Tibial nerve (tissue), 4 donors: Measurements from ENCODE around the gene ANP32B. TPM values are rescaled to one million over a fixed set of nuclear protein-coding genes. Genes with fewer than 3 reads are reported as not detected.
"Not testable (repeated sequence)": the region's sequence is repeated elsewhere in the genome, so short reads cannot be mapped to it uniquely, and the experiment has no call there.

ENCODE experiments used
- DNase-seq, 2 donors: peaks; one replicate each; pipeline ENCODE4 v3.0.0-alpha.2; 2019; ENCODE audit warnings: low spot score in 2 of 2
- H3K27ac ChIP-seq, 4 donors: fragments of 200-600 bp; sonication (generic) in 3 of 4; one replicate each; pipeline ENCODE4 v1.5.1; 2017 to 2019; ENCODE audit warnings: mild to moderate bottlenecking in 1 of 4
- H3K27me3 ChIP-seq, 2 donors: fragments of 200-600 bp; sonication (generic) in 1 of 2; one replicate each; pipeline versions ENCODE4 v1.5.1 to v1.6.0; 2017 to 2019
- H3K36me3 ChIP-seq, 3 donors: fragments of 200-600 bp; sonication (generic); one replicate each; pipeline ENCODE4 v1.5.1; 2018 to 2019
- H3K4me1 ChIP-seq, 4 donors: fragments of 200-600 bp; sonication (generic) in 3 of 4; one replicate each; pipeline ENCODE4 v1.5.1; 2017 to 2019
- H3K4me3 ChIP-seq, 4 donors: fragments of 200-600 bp; sonication (generic) in 3 of 4; one replicate each; pipeline ENCODE4 v1.5.1; 2017 to 2019; ENCODE audit warnings: mild to moderate bottlenecking in 1 of 4, moderate library complexity in 1 of 4
- H3K9me3 ChIP-seq, 4 donors: fragments of 200-600 bp; sonication (generic) in 3 of 4; one replicate each; pipeline ENCODE4 v1.5.1; 2017 to 2019
- CTCF ChIP-seq, 5 experiments: fragments of 200-600 bp in 3 of 5; fragments of 450-650 bp in 2 of 5; sonication (generic) in 3 of 5; IDR thresholded peaks; one replicate each; pipeline ENCODE4 v1.5.1; 2016 to 2019; ENCODE audit warnings: antibody characterized with exemption in 5 of 5, mild to moderate bottlenecking in 3 of 5, moderate library complexity in 2 of 5
- EP300 ChIP-seq, 2 donors: sonication (generic); formaldehyde crosslinking; IDR thresholded peaks; one replicate each; pipeline ENCODE4 v1.6.1; 2017; ENCODE audit warnings: antibody characterized with exemption in 2 of 2, mild to moderate bottlenecking in 1 of 2
- POLR2A ChIP-seq, 2 donors: fragments of 450-650 bp; IDR thresholded peaks; one replicate each; pipeline ENCODE4 v1.6.1; 2017; ENCODE audit warnings: antibody characterized with exemption in 2 of 2, mild to moderate bottlenecking in 2 of 2, moderate library complexity in 2 of 2
- WGBS, 2 donors: methylation state at CpG; one replicate each; pipeline ENCODE4 v1.1.5; 2018; 5-methylcytosine and 5-hydroxymethylcytosine counted together
- total RNA-seq, 4 donors: library from RNA; depleted of rRNA; stranded (reverse); fragments of >200 nt; gene quantifications; one replicate each; pipeline ENCODE4 v1.1.0, GENCODE V29; 2016

Gene ANP32B
- total RNA-seq, 4 donors from 2014 or later: 39.0 to 59.4 (median 51.8) TPM

- Histone ChIP-seq H3K36me3 (peaks cover 0 to 6% (median 0%) of the 10 kb centered on the region in 3 donors), H3K9me3 (no peaks in the 10 kb centered on the region), H3K4me1 (peaks cover 0 to 88% (median 40%) of the 10 kb centered on the region in 4 donors), H3K27ac (no peak overlapping the region), H3K4me3 (no peak overlapping the region), H3K27me3 (no peaks in the 10 kb centered on the region)
- no peak for TF ChIP-seq POLR2A (IDR thresholded peaks at IDR 0.05)
- no peak for TF ChIP-seq CTCF (IDR thresholded peaks at IDR 0.05)
- no peak for TF ChIP-seq EP300 (IDR thresholded peaks at IDR 0.05)
- DNase-seq: no peak
- WGBS, 2 donors: 46 to 51% methylated on average over 2 of the region's 2 CpGs
Measured at GRCh38 chr9:97990259-97990658, 7.1 kb downstream of the ANP32B start.

- Histone ChIP-seq H3K27me3 (no peaks in the 10 kb centered on the region), H3K36me3 (peaks cover 0 to 21% (median 0%) of the 10 kb centered on the region in 3 donors), H3K9me3 (no peaks in the 10 kb centered on the region), H3K27ac (no peak overlapping the region), H3K4me3 (no peak overlapping the region), H3K4me1 (peaks cover 0 to 76% (median 28%) of the 10 kb centered on the region in 4 donors)
- 76 to 77% methylated on average over 5 of the region's 5 CpGs for WGBS, 2 donors
- no peak for DNase-seq
- no peak for TF ChIP-seq POLR2A (IDR thresholded peaks at IDR 0.05)
- TF ChIP-seq CTCF (IDR thresholded peaks at IDR 0.05): no peak
- no peak for TF ChIP-seq EP300 (IDR thresholded peaks at IDR 0.05)
Measured at GRCh38 chr9:97991818-97992217, 8.7 kb downstream of the ANP32B start.

GRCh38 chr9:97992219-97992618 lies 9.1 kb downstream of the ANP32B start:
- WGBS, 2 donors: 67 to 69% methylated on average over 6 of the region's 6 CpGs
- TF ChIP-seq POLR2A (IDR thresholded peaks at IDR 0.05) (no peak), EP300 (IDR thresholded peaks at IDR 0.05) (no peak), CTCF (IDR thresholded peaks at IDR 0.05) (no peak)
- Histone ChIP-seq H3K9me3 (no peaks in the 10 kb centered on the region), H3K4me3 (no peak overlapping the region), H3K27ac (no peak overlapping the region), H3K4me1 (peaks cover 0 to 76% (median 26%) of the 10 kb centered on the region in 4 donors), H3K36me3 (peaks cover 0 to 24% (median 0%) of the 10 kb centered on the region in 3 donors), H3K27me3 (no peaks in the 10 kb centered on the region)
- DNase-seq: no peak

DNA sequence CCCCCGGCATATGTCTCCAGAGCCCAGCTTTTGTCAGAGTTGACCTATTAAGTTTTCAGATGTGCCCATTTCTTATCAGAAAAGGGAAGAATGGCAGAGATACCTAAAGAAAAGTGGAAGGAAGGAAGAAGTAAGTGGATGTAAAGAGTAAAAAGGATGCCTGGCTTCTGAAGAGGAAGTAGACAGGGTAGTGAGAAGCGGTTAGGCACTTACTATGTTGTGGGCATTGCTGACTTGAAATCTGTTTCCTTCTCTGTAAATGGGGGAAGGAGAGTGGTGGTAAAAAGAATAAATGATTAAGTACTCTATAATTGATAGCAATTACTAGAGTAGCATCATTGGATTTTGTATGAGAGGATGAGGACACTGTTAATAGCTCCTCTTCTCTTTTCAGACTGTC lies 9.9 kb downstream of the ANP32B start:
- Histone ChIP-seq H3K4me1 (peaks cover 0 to 76% (median 23%) of the 10 kb centered on the region in 4 donors), H3K27me3 (no peaks in the 10 kb centered on the region)

GRCh38 chr9:97994703-97995102 lies 11.6 kb downstream of the ANP32B start:
- no peak for DNase-seq
- Histone ChIP-seq H3K27ac (no peak overlapping the region), H3K36me3 (peaks cover 0 to 39% (median 0%) of the 10 kb centered on the region in 3 donors), H3K9me3 (no peaks in the 10 kb centered on the region), H3K4me3 (no peak overlapping the region), H3K4me1 (peaks cover 0 to 60% (median 18%) of the 10 kb centered on the region in 4 donors), H3K27me3 (no peaks in the 10 kb centered on the region)
- WGBS, 2 donors: 92 to 93% methylated on average over 1 of the region's 1 CpG
- TF ChIP-seq EP300 (IDR thresholded peaks at IDR 0.05) (no peak), CTCF (IDR thresholded peaks at IDR 0.05) (no peak), POLR2A (IDR thresholded peaks at IDR 0.05) (no peak)

More for the DNA sequence above, 9.9 kb downstream of the ANP32B start:
- WGBS, 2 donors: 76 to 87% methylated on average over 2 of the region's 2 CpGs
- no peak overlapping the region for H3K4me3 ChIP-seq
- H3K27ac ChIP-seq: no peak overlapping the region
- no peak for DNase-seq
- TF ChIP-seq EP300 (IDR thresholded peaks at IDR 0.05) (no peak), CTCF (IDR thresholded peaks at IDR 0.05) (no peak), POLR2A (IDR thresholded peaks at IDR 0.05) (no peak)
- peaks cover 0 to 30% (median 0%) of the 10 kb centered on the region in 3 donors for H3K36me3 ChIP-seq
- no peaks in the 10 kb centered on the region for H3K9me3 ChIP-seq

DNA sequence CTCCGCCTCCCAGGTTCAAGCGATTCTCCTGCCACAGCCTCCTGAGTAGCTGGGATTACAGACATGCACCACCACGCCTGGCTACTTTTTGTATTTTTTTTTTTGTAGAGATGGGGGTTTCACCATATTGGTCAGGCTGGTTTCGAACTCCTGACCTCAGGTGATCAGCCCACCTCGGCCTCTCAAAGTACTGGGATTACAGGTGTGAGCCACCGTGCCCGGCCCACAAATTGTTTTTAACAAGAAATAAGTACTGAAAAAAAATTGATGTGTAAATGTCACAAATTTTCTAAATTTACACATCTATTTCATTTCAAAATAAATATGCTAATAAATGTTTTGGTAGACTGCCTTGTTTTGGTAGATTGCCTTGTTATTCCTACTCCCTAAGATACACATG lies 13.5 kb downstream of the ANP32B start:
- WGBS, 2 donors: 94% methylated on average over 7 of the region's 7 CpGs
- peaks cover 0 to 50% (median 11%) of the 10 kb centered on the region in 4 donors for H3K4me1 ChIP-seq
- DNase-seq, H3K27me3 ChIP-seq, H3K9me3 ChIP-seq, H3K27ac ChIP-seq, H3K4me3 ChIP-seq: not testable (repeated sequence)
- peaks cover 0 to 58% (median 0%) of the 10 kb centered on the region in 3 donors for H3K36me3 ChIP-seq
